Neural crest cell (in vitro differentiated cells): ENCODE data around the gene FBXW8. TPM values are rescaled to one million over a fixed set of nuclear protein-coding genes. Genes with fewer than 3 reads are reported as not detected.
A peak's percentile ranks its signal among the peaks of the same experiment; 100 is the strongest.

Experiments used
- DNase-seq: peaks from one replicate; pipeline ENCODE4 v3.0.0; 2021; ENCODE audit warnings: low read depth, mixed read lengths, low spot score
- H3K27ac Mint-ChIP-seq: one replicate; pipeline ENCODE4 v1.8.0; 2021; ENCODE audit warnings: mild to moderate bottlenecking, mixed read lengths; ENCODE audit not compliant: unreplicated experiment
- H3K27me3 Mint-ChIP-seq: 2 replicates; pipeline ENCODE4 v1.8.0; 2021; ENCODE audit warnings: low read depth, mild to moderate bottlenecking, mixed read lengths
- H3K36me3 Mint-ChIP-seq: 2 replicates; pipeline ENCODE4 v1.8.0; 2021; ENCODE audit warnings: low read depth, mild to moderate bottlenecking, mixed read lengths
- H3K4me1 Mint-ChIP-seq: 2 replicates; pipeline ENCODE4 v1.8.0; 2021; ENCODE audit warnings: mixed read lengths
- H3K4me3 Mint-ChIP-seq: one replicate; pipeline ENCODE4 v1.8.0; 2021; ENCODE audit warnings: mild to moderate bottlenecking, mixed read lengths
- H3K9me3 Mint-ChIP-seq: 2 replicates; pipeline ENCODE4 v1.8.0; 2021; ENCODE audit warnings: mixed read lengths
- total RNA-seq: library from RNA; stranded (reverse); gene quantifications from 2 replicates; pipeline ENCODE4 v1.2.1, GENCODE V29; 2021
- TF ChIP-seq, protein P1 (sequence below): fragments of 200-600 bp; sonication (generic); conservative IDR thresholded peaks from 2 replicates; pipeline ENCODE4 v1.5.0; 2021; ENCODE audit warnings: antibody characterized with exemption, mild to moderate bottlenecking

Gene FBXW8
- total RNA-seq, 1 donor from 2014 or later, result 34.8 TPM

DNA sequence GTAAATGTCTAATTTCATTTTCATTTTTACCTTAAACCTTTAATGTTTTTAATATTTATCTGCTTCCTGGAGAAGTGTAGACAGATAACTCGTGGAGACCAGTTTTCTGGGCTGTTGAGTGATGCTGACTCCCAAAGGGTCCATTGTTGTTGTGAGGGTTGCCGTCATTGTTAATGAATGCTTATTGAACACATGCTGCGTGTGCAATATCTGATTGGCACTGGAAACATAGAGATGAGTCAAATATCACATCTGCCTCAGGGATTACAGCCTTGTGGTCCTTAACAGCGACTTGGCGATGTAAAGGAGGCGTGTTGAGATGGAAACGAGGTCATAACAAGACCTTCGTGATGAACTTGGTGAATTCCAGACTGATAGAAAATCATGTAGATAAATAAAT, 85.9 kb downstream of the FBXW8 start:
- H3K27me3 Mint-ChIP-seq, result no peaks in the 10 kb centered on the region
- TF ChIP-seq, protein P1, sequence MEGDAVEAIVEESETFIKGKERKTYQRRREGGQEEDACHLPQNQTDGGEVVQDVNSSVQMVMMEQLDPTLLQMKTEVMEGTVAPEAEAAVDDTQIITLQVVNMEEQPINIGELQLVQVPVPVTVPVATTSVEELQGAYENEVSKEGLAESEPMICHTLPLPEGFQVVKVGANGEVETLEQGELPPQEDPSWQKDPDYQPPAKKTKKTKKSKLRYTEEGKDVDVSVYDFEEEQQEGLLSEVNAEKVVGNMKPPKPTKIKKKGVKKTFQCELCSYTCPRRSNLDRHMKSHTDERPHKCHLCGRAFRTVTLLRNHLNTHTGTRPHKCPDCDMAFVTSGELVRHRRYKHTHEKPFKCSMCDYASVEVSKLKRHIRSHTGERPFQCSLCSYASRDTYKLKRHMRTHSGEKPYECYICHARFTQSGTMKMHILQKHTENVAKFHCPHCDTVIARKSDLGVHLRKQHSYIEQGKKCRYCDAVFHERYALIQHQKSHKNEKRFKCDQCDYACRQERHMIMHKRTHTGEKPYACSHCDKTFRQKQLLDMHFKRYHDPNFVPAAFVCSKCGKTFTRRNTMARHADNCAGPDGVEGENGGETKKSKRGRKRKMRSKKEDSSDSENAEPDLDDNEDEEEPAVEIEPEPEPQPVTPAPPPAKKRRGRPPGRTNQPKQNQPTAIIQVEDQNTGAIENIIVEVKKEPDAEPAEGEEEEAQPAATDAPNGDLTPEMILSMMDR, result no peak
- H3K36me3 Mint-ChIP-seq, result peaks cover 11% of the 10 kb centered on the region
- peaks cover 10% of the 10 kb centered on the region for H3K4me1 Mint-ChIP-seq
- no peaks in the 10 kb centered on the region for H3K9me3 Mint-ChIP-seq
- DNase-seq, result no peak
- H3K4me3 Mint-ChIP-seq, result no peak overlapping the region
- H3K27ac Mint-ChIP-seq, result no peak overlapping the region

DNA sequence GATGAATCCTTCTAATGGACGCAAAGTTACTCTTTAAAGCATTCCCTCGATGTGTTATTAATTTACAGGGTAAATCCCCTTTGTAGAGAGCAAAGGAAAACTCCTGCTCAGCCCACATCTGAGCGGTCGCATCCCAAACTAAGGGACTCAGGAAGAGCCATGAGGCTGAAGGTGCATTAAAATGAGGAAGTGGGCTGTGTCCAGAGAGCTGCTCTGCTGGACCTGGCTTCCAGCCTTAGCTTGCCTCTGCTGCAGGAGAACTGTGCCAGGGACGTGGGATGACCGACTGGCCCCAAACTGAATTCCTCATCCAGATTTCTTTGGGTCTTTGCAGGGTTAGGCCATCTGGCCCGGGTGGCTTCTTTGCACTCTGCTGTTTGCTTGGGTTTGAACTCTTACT, 88.3 kb downstream of the FBXW8 start:
- Mint-ChIP-seq H3K36me3 (peaks cover under 1% of the 10 kb centered on the region), H3K27ac (no peak overlapping the region), H3K4me1 (peaks cover 11% of the 10 kb centered on the region), H3K4me3 (no peak overlapping the region), H3K9me3 (no peaks in the 10 kb centered on the region), H3K27me3 (no peaks in the 10 kb centered on the region)
- TF ChIP-seq, protein P1, result no peak
- DNase-seq, result no peak

DNA sequence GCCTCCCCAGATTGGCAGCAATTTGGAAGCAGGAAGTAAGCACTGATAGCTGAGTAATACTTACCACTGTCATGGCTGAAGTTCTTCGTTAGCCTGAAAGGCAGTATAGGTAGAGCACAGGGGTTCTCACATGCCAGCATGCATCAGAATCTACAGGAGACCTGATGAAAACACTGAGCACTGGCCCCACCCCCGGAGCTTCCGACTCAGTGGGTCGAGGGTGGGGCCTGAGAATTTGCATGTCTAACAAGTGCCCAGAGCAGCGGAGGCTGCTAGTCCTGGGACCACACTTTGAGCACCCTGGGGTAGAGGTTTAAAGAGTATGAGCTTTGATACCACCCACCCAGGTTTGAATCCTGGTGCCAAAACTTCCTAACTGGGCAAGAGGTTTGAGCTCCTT, 89.6 kb downstream of the FBXW8 start:
- H3K27me3 Mint-ChIP-seq, result no peaks in the 10 kb centered on the region
- peaks cover under 1% of the 10 kb centered on the region for H3K36me3 Mint-ChIP-seq
- DNase-seq, result no peak
- H3K9me3 Mint-ChIP-seq, result no peaks in the 10 kb centered on the region
- TF ChIP-seq, protein P1, result no peak
- peaks cover 11% of the 10 kb centered on the region for H3K4me1 Mint-ChIP-seq
- peak overlapping the region; percentile 70 for H3K27ac Mint-ChIP-seq
- no peak overlapping the region for H3K4me3 Mint-ChIP-seq

DNA sequence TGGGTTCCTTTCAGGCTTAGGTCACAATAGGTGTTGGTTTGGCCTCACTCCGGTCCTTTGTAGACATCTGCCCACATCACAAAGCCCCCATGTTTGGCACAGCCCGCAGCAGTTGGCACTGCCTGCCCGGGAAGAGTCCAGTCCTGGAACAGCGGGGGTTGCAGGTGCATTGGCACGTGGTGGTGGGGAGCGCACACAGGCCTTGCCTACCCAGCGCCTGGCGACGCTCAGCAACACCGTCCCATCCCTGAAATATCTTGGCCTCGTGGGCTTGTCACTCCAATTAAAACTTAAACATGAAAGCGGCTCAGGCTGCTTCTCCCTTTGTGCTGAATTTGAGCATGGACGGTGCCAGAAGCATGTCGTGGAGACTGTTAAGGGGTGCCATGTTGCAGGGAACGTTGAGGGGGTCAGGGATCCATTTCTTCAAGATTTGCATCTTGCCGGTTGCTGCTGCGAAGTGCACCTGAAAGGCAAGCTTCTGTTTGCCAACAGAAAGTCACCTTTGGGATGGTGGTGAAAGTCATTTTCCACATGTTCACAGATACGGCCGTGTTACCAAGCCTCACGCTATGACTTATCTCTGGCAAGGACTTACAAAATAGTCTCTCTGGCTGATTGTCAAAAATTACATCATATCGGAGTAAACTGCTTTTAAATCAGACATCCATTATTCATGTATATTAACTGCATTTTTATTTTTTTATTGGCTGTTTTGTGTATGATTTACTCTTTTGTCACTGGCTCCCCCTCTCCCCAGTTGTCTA, 91.5 kb downstream of the FBXW8 start:
- DNase-seq, result no peak
- H3K36me3 Mint-ChIP-seq, result peaks cover 4% of the 10 kb centered on the region
- no peaks in the 10 kb centered on the region for H3K27me3 Mint-ChIP-seq
- H3K9me3 Mint-ChIP-seq, result no peaks in the 10 kb centered on the region
- peak overlapping the region; percentile 69 for H3K27ac Mint-ChIP-seq
- H3K4me3 Mint-ChIP-seq, result no peak overlapping the region
- peaks cover 11% of the 10 kb centered on the region for H3K4me1 Mint-ChIP-seq
- TF ChIP-seq, protein P1, result no peak

DNA sequence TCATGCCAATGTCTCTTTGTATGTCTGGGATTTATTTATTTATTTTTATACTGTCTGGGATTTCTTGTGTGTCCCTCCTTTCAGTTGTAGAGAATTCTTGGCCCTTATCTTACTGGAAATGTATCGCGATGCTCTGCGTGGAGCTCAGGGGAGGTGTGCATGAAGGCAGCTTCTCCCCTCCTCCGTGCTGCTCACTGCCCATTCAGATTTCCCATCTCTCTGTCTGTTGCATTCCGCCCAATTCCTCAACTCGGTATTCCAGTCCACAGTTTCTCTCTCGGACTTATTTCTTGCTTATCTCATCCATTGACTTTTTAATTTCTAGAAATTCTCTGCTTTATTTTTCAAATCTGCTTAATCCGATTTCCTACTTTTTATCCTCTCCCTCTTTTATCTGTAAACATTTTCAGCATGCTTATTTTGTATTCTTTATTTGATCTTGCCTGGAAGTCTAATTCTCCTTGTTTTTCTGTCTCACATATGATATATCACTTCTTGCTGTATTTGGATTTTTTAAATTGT, 93.2 kb downstream of the FBXW8 start:
- Mint-ChIP-seq H3K4me3 (no peak overlapping the region), H3K27me3 (no peaks in the 10 kb centered on the region), H3K9me3 (no peaks in the 10 kb centered on the region), H3K4me1 (peaks cover 11% of the 10 kb centered on the region), H3K36me3 (peaks cover 4% of the 10 kb centered on the region), H3K27ac (no peak overlapping the region)
- no peak for DNase-seq
- TF ChIP-seq, protein P1, result no peak
